Stimulated activated naive CD8-positive, alpha-beta T cell treated with anti-CD3 and anti-CD28 coated beads, Interleukin-15, Interleukin-2, amounts not matched to agents 100 ng/mL and 50 ng/mL, for 24 hours (primary cell): ENCODE results near the gene PTBP1.
A peak's percentile ranks its signal among the peaks of the same experiment; 100 is the strongest.
"Not testable (repeated sequence)": the region's sequence is repeated elsewhere in the genome, so short reads cannot be mapped to it uniquely, and the experiment has no call there.

Experiments used
- H3K27ac Mint-ChIP-seq: one replicate; pipeline ENCODE4 v1.8.0; 2021; ENCODE audit warnings: mild to moderate bottlenecking, mixed read lengths
- H3K27me3 Mint-ChIP-seq: one replicate; pipeline ENCODE4 v1.8.0; 2021; ENCODE audit warnings: mixed read lengths
- H3K36me3 Mint-ChIP-seq: one replicate; pipeline ENCODE4 v1.8.0; 2021; ENCODE audit warnings: low read depth, mixed read lengths
- H3K4me1 Mint-ChIP-seq: one replicate; pipeline ENCODE4 v1.8.0; 2021; ENCODE audit warnings: low read depth, mixed read lengths
- H3K4me3 Mint-ChIP-seq: one replicate; pipeline ENCODE4 v1.8.0; 2021; ENCODE audit warnings: mild to moderate bottlenecking, mixed read lengths
- H3K9me3 Mint-ChIP-seq: one replicate; pipeline ENCODE4 v1.8.0; 2021; ENCODE audit warnings: mixed read lengths

Gene PTBP1

GRCh38 chr19:820212-820611 lies 23.0 kb downstream of the PTBP1 start:
- not testable (repeated sequence) for H3K9me3 Mint-ChIP-seq, H3K4me1 Mint-ChIP-seq, H3K27ac Mint-ChIP-seq, H3K4me3 Mint-ChIP-seq, H3K27me3 Mint-ChIP-seq
- H3K36me3 Mint-ChIP-seq, result peaks cover 16% of the 10 kb centered on the region

GRCh38 chr19:821231-821824 lies 24.1 kb downstream of the PTBP1 start:
- Mint-ChIP-seq H3K9me3 (peaks cover 3% of the 10 kb centered on the region), H3K27ac (no peak overlapping the region), H3K27me3 (peaks cover 5% of the 10 kb centered on the region), H3K4me3 (no peak overlapping the region), H3K36me3 (peaks cover 8% of the 10 kb centered on the region), H3K4me1 (no peaks in the 10 kb centered on the region)

- H3K4me3 Mint-ChIP-seq, result no peak within 1 kb of the TSS
- peaks cover 5% of the 10 kb centered on the region for H3K27me3 Mint-ChIP-seq
- peaks cover 1% of the 10 kb centered on the region for H3K36me3 Mint-ChIP-seq
- no peak within 1 kb of the TSS for H3K27ac Mint-ChIP-seq
- no peaks in the 10 kb centered on the region for H3K4me1 Mint-ChIP-seq
- H3K9me3 Mint-ChIP-seq, result no peaks in the 10 kb centered on the region
Measured at GRCh38 chr19:821825-822503, 24.7 kb downstream of the PTBP1 start, which contains the start of gene PLPPR3. PLPPR3 (minus strand) TSS chr19:821955; CDS start chr19:821559, 396 bp downstream.

GRCh38 chr19:823565-824121 lies 26.4 kb downstream of the PTBP1 start:
- peaks cover 5% of the 10 kb centered on the region for H3K27me3 Mint-ChIP-seq
- H3K36me3 Mint-ChIP-seq, result no peaks in the 10 kb centered on the region
- no peaks in the 10 kb centered on the region for H3K4me1 Mint-ChIP-seq
- no peaks in the 10 kb centered on the region for H3K9me3 Mint-ChIP-seq
- no peak overlapping the region for H3K27ac Mint-ChIP-seq
- no peak overlapping the region for H3K4me3 Mint-ChIP-seq

GRCh38 chr19:824885-825284 lies 27.6 kb downstream of the PTBP1 start:
- Mint-ChIP-seq H3K27ac (no peak overlapping the region), H3K4me1 (no peaks in the 10 kb centered on the region), H3K36me3 (no peaks in the 10 kb centered on the region), H3K4me3 (no peak overlapping the region), H3K9me3 (no peaks in the 10 kb centered on the region), H3K27me3 (peaks cover 5% of the 10 kb centered on the region)

GRCh38 chr19:825897-826644 lies 28.8 kb downstream of the PTBP1 start:
- Mint-ChIP-seq H3K4me3 (no peak overlapping the region), H3K27ac (no peak overlapping the region), H3K4me1 (no peaks in the 10 kb centered on the region)

GRCh38 chr19:827314-827709 lies 30.1 kb downstream of the PTBP1 start:
- H3K36me3 Mint-ChIP-seq, result no peaks in the 10 kb centered on the region

More at GRCh38 chr19:825897-826644, 28.8 kb downstream of the PTBP1 start:
- H3K36me3 Mint-ChIP-seq, result no peaks in the 10 kb centered on the region
- H3K27me3 Mint-ChIP-seq, result peaks cover 5% of the 10 kb centered on the region
- H3K9me3 Mint-ChIP-seq, result no peaks in the 10 kb centered on the region

GRCh38 chr19:827710-828321 lies 30.6 kb downstream of the PTBP1 start, which contains the start of gene AZU1:
AZU1 (plus strand) TSS chr19:827837; CDS start chr19:827847, 10 bp downstream.
- Mint-ChIP-seq H3K36me3 (no peaks in the 10 kb centered on the region), H3K9me3 (no peaks in the 10 kb centered on the region), H3K27ac (no peak within 1 kb of the TSS), H3K4me3 (no peak within 1 kb of the TSS), H3K4me1 (no peaks in the 10 kb centered on the region), H3K27me3 (peaks cover 2% of the 10 kb centered on the region)

More at GRCh38 chr19:827314-827709, 30.1 kb downstream of the PTBP1 start:
- H3K27ac Mint-ChIP-seq, result no peak overlapping the region
- no peak overlapping the region for H3K4me3 Mint-ChIP-seq
- peaks cover 5% of the 10 kb centered on the region for H3K27me3 Mint-ChIP-seq
- no peaks in the 10 kb centered on the region for H3K9me3 Mint-ChIP-seq
- H3K4me1 Mint-ChIP-seq, result no peaks in the 10 kb centered on the region

- Mint-ChIP-seq H3K27ac (no peak overlapping the region), H3K27me3 (no peaks in the 10 kb centered on the region), H3K9me3 (no peaks in the 10 kb centered on the region), H3K36me3 (no peaks in the 10 kb centered on the region), H3K4me3 (no peak overlapping the region), H3K4me1 (no peaks in the 10 kb centered on the region)
Measured at GRCh38 chr19:829129-829758, 32.0 kb downstream of the PTBP1 start.

- Mint-ChIP-seq H3K36me3 (no peaks in the 10 kb centered on the region), H3K9me3 (no peaks in the 10 kb centered on the region), H3K27me3 (peaks cover 6% of the 10 kb centered on the region), H3K4me3 (no peak overlapping the region), H3K4me1 (no peaks in the 10 kb centered on the region), H3K27ac (no peak overlapping the region)
Measured at GRCh38 chr19:831407-832369, 34.4 kb downstream of the PTBP1 start.

- no peaks in the 10 kb centered on the region for H3K36me3 Mint-ChIP-seq
- H3K4me1 Mint-ChIP-seq, result no peaks in the 10 kb centered on the region
- no peaks in the 10 kb centered on the region for H3K9me3 Mint-ChIP-seq
- no peak overlapping the region for H3K4me3 Mint-ChIP-seq
- H3K27me3 Mint-ChIP-seq, result peaks cover 6% of the 10 kb centered on the region
- no peak overlapping the region for H3K27ac Mint-ChIP-seq
Measured at GRCh38 chr19:834216-834615, 37.0 kb downstream of the PTBP1 start.

GRCh38 chr19:835210-835810 lies 38.1 kb downstream of the PTBP1 start:
- no peaks in the 10 kb centered on the region for H3K36me3 Mint-ChIP-seq
- H3K9me3 Mint-ChIP-seq, result no peaks in the 10 kb centered on the region
- H3K27ac Mint-ChIP-seq, result no peak overlapping the region
- no peaks in the 10 kb centered on the region for H3K4me1 Mint-ChIP-seq
- H3K27me3 Mint-ChIP-seq, result peaks cover 6% of the 10 kb centered on the region
- no peak overlapping the region for H3K4me3 Mint-ChIP-seq

GRCh38 chr19:840519-841206 lies 43.4 kb downstream of the PTBP1 start, which contains the start of gene PRTN3:
PRTN3 (plus strand) TSS chr19:840999; CDS start chr19:841009, 10 bp downstream.
- H3K27me3 Mint-ChIP-seq, result peaks cover 23% of the 10 kb centered on the region
- peaks cover 3% of the 10 kb centered on the region for H3K4me1 Mint-ChIP-seq
- H3K27ac Mint-ChIP-seq, result peak within 1 kb of the TSS; percentile 38
- H3K36me3 Mint-ChIP-seq, result no peaks in the 10 kb centered on the region
- H3K4me3 Mint-ChIP-seq, result no peak within 1 kb of the TSS
- no peaks in the 10 kb centered on the region for H3K9me3 Mint-ChIP-seq
